Stimulated activated CD8-positive, alpha-beta memory T cell treated with anti-CD3 and anti-CD28 coated beads, Interleukin-2, amount 100 ng/mL, for 48 hours (primary cell): ENCODE results near the gene UTP20.

Experiments
- DNase-seq, 2 donors: peaks; one replicate each; pipeline ENCODE4 v3.0.0-alpha.2; 2020; ENCODE audit warnings: low read depth in 2 of 2

Gene UTP20

DNA sequence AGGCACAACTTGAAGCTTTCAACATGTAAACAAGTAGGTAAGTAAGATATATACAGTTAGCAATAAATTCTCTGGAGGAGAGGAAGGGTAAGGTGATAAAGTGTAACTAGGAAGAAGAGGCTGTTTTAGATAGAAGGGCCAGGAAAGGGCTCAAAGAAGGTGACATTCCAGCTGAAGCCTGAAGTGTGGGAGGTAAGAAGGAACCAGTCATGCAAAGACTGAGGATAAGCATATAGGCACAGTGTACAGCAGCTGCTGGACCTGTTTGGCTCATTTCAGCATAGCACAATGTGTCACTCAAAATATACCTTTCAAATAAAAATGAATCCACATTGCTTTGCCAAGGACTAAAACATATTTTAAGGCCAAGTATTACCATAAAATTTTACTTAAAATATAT lies 156.2 kb downstream of the UTP20 start:
- DNase-seq, result no peak
